Activated CD4-positive, CD25-positive, alpha-beta regulatory T cell (primary cell): ENCODE results near the gene SORD.
"Not testable (repeated sequence)": the region's sequence is repeated elsewhere in the genome, so short reads cannot be mapped to it uniquely, and the experiment has no call there.

Experiments
- DNase-seq, 4 experiments: peaks; one replicate each; lab custom pipeline; 2025; lab: John Stamatoyannopoulos, UW

SORD gene

DNA sequence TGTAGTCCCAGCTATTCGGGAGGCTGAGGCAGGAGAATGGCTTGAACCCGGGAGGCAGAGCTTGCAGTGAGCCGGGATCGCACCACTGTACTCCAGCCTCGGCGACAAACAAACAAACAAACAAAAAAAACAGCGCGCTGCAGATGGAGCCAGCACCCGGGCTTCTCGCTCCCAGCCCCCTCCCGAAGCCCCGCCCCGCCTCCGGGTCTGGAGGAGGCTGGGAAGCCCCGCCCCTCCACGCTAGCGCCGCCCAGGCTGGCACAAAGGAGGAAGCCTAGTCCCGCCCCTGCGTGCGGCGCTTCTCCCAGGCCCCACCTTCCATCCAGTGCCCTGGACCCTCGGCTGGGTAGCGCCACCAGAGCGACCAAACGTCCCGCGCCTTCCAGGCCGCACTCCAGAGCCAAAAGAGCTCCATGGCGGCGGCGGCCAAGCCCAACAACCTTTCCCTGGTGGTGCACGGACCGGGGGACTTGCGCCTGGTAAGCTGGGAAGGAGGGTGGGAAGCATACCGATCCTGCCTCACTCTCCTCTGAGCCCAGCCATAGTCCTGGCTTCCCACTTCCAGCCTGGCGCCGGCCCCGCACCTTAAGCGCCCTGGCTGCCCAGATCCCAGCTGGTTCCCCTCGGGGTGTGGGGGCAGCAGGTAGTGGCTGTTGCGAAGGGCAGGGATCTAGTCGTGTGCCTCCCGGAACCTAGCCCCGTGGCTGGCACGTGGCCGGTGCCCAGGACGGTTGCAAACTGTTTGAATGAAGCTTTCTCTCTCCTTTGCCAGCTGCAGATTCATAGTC is at the start of gene SORD:
TSS of gene SORD (plus strand) at position 325 of the 788 bp plus-strand sequence. CDS start at position 414, 89 bp downstream.
- peak; percentile 78 to 88 (median 80) for DNase-seq

DNA sequence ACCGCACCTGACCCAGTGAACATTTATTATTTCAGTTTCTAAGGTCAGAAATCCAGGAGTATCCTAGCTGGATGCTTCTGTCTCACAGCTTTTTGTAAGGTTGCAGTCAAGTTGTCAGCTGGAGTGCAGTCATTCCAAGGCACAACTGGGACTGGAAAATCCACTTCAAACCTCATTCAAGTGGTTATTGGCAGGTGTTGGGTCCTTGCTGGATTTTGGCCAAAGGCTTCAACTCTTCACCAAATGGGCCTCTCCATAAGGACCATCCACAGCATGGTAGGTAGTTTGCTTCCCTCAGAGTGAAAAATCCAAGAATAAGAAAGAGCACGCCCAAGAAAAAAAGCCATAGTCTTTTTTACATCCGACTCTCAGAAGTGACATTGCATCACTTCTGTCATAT is 46.8 kb upstream of the SORD start:
- not testable (repeated sequence) for DNase-seq

DNA sequence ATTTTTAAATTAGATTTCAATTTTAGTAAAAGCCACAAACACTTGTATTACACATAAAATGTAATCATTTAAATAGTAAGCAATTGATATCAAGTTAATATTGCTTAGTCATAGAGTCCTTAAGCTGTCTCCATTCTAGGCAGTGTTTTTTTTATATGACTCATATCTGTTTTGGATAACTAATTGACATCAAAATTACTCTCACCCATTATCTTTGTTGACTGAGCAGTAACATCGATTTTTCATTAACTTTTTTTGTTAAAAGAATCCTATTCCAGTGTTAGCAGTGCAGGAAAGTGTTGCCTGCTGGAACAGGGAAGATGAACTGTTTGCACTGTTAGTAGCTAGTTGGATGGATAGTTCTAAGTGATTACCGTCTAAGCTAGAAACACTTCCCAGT is 45.2 kb upstream of the SORD start:
- not testable (repeated sequence) for DNase-seq

DNA sequence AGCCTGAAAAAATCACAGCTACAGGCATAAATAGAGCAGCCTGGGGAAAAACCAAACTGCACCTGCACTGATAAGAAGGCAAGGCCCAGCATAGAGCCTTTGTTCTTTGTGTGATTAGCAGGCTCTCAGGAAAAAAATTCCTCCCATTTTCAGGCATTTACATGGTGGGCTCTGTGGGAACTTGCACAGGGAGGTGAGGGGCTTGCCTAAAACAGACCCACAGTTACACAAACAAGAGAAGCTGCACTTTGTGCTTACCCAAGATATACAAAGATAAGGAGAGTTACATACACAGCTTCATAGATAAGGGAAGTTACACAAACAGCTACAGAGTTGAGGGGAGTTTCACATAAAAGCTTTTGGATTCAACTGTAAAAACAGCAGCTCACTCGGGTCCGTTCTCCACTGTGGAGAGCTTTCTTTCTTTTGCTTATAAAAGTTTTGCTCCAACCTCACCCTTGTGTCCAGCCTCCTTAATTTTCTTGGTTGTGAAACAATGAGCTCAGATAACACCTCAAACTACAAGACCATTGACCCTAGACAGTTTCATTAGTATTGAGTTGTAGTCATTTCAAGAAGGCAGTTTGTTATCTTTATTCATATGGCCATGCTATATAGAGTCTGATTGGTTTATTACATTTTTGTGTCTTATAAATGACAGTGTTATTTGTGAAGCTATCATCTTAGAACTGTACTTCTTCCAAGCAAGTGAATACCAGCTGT is 43.2 kb upstream of the SORD start:
- DNase-seq = not testable (repeated sequence)

- not testable (repeated sequence) for DNase-seq
Observed at GRCh38 chr15:44984144-44984543, 38.9 kb upstream of the SORD start.

DNA sequence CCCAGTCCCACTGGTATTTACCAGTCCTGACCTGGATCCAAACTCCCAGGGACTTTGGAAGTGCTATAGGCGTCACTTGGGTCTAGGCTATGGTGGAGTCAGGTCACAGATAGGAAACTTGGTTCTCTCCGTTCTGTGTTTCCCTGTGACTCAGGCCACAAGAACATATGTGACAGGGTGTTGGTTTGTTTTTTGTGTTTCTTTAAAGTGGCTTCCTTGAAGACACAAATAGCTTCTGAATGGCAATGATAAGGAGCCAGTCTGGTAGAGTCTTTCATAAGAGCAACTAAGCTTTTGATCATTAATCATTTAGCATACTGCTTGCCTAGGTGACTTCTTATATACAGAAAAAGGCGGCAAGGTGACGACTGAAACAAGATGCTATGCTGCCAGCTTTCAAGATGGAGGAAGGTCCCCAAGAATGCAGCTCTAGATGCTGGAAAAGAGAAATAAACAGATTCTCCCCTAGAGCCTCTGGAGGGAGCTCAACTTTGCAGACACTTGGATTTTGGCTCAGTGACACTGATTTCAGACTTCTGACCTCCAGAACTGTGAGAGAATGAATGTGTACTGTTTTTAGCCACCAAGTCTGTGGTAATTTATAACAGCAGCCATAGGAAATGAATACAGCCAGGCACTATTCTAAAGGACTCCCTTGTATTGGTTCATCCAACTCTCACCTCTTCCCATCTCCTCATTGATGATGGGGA is 36.5 kb upstream of the SORD start:
- DNase-seq = not testable (repeated sequence)

DNA sequence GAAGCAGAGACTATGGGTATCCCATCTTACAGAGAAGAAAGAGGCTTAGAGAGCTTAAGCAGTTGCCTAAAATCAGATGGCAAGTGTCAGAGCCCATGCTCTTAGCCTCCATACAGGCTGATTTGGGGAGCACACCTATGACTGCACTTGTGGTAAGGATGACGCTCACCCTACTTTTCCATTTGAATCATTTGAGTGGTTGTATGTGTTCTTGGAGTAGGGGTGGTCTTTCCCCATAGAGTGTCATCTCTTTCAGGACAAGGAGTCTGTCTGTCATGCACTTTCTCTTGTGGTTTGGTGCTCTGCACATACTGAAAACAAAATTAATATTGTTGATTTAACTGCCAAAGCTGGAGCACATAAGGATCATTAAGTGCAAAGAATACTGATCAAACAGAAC is 35.3 kb upstream of the SORD start:
- not testable (repeated sequence) for DNase-seq

DNA sequence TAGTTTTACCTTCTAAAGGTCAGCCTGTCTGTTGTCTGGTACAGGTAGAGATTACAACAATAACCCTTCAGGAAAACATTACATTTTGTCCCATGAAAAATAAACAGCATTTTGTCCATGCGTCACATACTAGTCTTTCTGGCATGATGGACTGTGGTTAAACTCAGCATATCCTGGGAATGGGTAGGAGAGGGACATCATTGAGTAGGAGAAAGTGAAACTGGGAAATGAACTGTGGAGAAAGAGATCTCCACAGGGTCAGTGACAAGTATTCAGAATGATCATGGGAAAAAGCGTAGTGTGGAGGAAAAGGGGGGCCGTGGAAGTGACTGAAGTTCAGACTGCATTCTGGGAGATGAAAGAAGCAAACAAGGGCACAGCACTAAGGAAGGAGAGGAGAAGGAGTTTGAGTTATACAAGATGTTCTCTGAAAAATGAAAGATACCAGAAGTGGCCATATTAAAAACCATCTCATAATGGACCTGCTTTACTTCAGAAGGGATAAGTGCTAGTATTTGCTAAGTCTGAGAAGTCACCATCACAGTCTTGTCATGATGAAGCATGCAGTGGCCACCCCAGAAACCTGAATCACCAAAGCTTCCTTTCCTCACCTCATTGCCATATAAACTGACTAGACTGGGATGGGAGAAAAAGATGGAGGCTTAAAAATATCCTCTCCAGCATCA is 34.7 kb upstream of the SORD start:
- DNase-seq = not testable (repeated sequence)

DNA sequence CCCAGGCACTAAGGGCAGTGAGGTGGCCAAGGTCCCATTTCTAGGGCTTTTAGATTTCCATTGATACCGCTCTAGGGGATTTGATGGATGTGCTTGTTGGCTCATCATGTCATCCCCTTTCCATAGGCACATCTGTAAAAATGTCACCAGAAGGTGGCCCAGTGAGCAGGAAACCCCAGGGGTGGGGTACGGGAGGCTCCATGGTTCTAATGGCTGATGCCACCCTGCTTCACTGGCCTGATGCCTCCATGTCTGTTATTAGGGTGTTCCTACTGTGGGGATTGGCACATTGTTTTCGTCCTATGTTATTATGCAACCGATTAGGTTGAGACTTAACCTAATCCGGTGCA is 34.1 kb upstream of the SORD start:
- not testable (repeated sequence) for DNase-seq

DNA sequence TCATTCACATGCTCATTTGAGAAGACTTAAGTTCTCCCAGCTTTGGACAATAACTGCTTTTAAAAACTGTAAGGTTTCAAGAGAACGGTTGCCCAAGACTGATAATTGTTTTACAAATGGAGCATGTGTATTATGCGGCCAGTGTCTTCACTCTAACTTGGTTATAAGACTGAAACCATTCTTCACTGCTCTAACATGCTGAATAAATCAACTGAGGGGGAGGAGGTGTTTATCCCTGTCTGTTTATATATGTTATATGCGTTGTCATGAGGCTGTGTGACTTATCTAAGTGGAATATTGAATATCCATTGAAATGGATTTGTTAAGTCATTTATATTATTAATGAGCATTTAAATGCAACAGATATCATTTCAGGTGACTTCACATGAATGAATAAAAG is 25.4 kb upstream of the SORD start:
- not testable (repeated sequence) for DNase-seq

DNA sequence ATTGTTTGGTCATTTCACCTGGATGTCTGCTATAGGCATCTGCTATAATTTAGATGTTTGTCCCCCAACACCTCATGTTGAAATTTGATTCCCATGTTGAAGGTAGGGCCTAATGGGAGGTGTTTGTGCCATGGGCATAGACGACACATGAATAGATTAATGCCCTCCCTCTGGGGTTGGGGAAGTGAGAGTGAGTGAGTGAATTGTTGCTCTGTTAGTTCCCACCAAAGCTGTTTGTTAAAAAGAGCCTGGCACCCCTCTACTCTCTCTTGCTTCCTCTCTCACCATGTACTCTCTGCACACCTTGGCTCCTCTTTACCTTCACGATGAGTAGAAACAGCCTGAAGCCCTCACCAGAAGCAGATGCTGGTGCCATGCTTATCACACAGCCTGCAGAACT is 23.9 kb upstream of the SORD start:
- no peak for DNase-seq

GRCh38 chr15:45001180-45001579 is 21.8 kb upstream of the SORD start:
- DNase-seq = not testable (repeated sequence)

DNA sequence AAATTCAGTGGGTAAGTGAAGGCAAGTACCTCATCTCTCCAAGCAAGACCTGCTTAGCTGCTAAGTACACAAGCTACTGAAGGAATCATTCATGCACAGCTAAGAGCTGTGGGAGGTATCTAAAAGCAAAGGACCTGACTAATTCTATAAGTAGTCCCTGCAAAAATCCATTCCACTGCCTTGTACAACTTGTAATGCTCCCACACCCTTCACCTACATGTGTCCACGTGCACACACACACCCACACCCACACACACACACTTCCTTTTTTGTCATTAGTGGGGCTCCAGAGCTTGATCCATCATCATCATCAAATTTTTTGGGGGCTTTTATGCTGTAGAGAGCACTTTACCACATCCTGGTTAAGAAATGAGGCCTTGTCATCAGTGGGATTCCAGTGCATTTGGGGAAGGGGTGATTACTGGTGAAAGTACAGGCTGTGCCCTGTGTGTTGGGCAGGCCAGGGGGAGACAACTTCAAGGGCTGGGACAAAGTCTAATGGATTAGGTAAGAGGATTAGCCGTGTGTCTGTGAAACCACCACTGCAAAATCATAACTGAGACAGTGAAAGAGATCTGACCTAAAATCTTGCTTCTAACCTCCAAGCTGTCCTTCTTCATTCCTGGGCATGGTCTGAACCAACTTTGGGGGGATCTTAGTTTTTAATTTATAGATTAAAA is 19.1 kb upstream of the SORD start:
- not testable (repeated sequence) for DNase-seq

- not testable (repeated sequence) for DNase-seq
Observed at GRCh38 chr15:45004590-45005175, 18.3 kb upstream of the SORD start.

DNA sequence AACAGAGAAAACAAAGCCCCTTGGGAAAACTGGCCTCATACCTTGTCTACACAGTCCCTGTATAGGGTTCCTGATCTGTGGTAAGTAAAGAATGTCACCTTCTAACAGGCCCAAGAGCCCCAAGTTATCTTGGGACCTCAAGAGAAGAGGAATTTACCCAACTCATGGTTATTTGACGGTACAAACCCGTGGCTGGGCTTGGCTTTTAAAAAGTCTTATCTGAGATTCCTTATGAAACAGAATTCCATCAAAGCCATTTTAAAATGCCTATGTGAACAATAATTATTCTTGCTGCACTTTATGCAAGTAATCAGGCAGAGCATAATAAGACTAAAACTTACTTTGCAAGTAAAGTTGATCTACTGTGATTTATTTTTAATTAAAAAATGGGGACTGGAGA is 13.9 kb upstream of the SORD start:
- no peak for DNase-seq

DNA sequence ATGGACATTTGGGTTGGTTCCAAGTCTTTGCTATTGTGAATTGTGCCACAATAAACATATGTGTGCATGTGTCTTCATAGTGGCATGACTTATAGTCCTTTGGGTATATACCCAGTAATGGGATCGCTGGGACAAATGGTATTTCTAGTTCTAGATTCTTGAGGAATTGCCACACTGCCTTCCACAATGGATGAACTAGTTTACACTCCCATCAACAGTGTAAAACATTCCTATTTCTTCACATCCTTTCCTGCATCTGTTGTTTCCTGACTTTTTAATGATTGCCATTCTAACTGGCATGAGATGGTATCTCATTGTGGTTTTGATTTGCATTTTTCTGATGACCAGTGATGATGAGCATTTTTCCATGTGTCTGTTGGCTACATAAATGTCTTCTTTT is 7.9 kb upstream of the SORD start:
- not testable (repeated sequence) for DNase-seq

DNA sequence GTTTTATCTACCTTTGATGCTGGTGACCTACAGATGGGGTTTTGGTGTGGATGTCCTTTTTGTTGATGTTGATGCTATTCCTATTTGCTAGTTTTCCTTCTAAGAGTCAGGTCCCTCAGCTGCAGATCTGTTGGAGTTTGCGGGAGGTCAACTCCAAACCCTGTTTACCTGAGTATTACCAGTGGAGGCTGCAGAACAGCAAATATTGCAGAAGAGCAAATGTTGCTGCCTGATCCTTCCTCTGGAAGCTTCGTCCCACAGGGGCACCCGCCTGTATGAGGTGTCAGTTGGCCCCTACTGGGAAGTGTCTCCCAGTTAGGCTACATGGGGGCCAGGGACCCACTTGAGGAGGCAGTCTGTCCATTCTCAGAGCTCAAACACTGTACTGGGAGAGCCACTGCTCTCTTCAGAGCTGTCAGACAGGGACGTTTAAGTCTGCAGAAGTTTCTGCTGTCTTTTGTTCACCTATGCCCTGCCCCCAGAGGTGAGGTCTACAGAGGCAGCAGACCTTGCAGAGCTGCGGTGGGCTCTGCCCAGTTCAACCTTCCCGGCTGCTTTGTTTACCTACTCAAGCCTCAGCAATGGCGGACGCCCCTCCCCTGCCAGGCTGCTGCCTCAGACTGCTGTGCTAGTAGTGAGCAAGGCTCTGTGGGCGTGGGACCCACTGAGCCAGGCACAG is 2.6 kb upstream of the SORD start:
- DNase-seq = not testable (repeated sequence)

DNA sequence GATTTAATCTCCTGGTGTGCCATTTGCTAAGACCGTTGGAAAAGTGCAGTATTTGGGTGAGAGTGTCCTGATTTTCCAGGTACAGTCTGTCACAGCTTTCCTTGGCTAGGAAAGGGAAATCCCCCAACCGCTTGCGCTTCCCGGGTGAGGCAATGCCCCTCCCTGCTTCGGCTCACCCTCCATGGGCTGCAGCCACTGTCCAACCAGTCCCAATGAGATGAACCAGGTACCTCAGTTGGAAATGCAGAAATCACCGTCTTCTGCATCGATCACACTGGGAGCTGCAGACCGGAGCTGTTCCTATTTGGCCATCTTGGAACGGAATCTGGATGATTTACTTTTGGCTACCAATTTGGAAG is 2.1 kb upstream of the SORD start:
- not testable (repeated sequence) for DNase-seq

DNA sequence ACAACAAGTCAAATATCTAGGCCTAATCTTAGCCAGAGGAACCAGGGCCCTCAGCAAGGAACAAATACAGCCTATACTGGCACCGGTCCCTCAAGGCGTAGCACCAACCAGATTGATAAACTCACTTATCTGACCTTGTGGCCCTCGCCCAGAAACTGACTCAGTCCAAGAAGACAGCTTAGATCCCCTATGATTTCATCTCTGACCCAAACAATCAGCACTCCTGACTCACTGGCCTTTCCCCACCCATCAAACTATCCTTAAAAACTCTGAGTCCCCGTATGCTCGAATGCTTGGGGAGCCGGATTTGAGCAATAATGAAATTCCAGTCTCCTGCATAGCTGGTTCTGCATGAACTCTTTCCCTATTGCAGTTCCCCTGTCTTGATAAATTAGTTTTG is 1.6 kb upstream of the SORD start:
- no peak for DNase-seq

GRCh38 chr15:45023659-45024225 is 747 bp downstream of the SORD start:
- DNase-seq = no peak
